Ovary (tissue), 9 donors: ENCODE results near the gene KLHL25. TPM values are rescaled to one million over a fixed set of nuclear protein-coding genes. Genes with fewer than 3 reads are reported as not detected.

Source experiments
- DNase-seq, 5 donors: peaks; one replicate each; pipeline ENCODE4 v3.0.0-alpha.2; 2019 to 2020
- H3K27ac ChIP-seq, 2 donors: fragments of 200-600 bp; one replicate each; pipeline versions ENCODE4 v1.5.1 to v1.8.0; 2019 to 2022
- H3K27me3 ChIP-seq: fragments of 200-600 bp; one replicate; pipeline ENCODE4 v1.8.0; 2022
- H3K36me3 ChIP-seq: fragments of 200-600 bp; sonication (generic); one replicate; pipeline ENCODE4 v1.5.1; 2019
- H3K4me1 ChIP-seq: one replicate; pipeline ENCODE4 v1.8.1; 2013; ENCODE audit warnings: mild to moderate bottlenecking, moderate library complexity; ENCODE audit not compliant: insufficient read depth
- H3K4me3 ChIP-seq: fragments of 200-600 bp; sonication (generic); one replicate; pipeline ENCODE4 v1.5.1; 2017
- H3K9me3 ChIP-seq, 2 donors: fragments of 200-600 bp in 1 of 2; sonication (generic) in 1 of 2; one replicate each; pipeline versions ENCODE4 v1.5.1 to v1.8.1; 2013 to 2019; ENCODE audit warnings: mild to moderate bottlenecking in 1 of 2, moderate library complexity in 1 of 2
- CTCF ChIP-seq, 3 donors: fragments of 450-650 bp in 2 of 3; fragments of 200-600 bp in 1 of 3; IDR thresholded peaks; one replicate each; pipeline versions ENCODE4 v1.5.1 to v1.8.0; 2016 to 2022; ENCODE audit warnings: antibody characterized with exemption in 3 of 3, mild to moderate bottlenecking in 1 of 3
- EP300 ChIP-seq: sonication (generic); formaldehyde crosslinking; IDR thresholded peaks from one replicate; pipeline ENCODE4 v1.6.1; 2017; ENCODE audit warnings: antibody characterized with exemption
- POLR2A ChIP-seq: fragments of 450-650 bp; IDR thresholded peaks from one replicate; pipeline ENCODE4 v1.6.1; 2017; ENCODE audit warnings: antibody characterized with exemption, mild to moderate bottlenecking, moderate library complexity
- WGBS, 3 donors: extraction: QIAGEN DNeasy Blood & Tissue Kit in 1 of 3; methylation state at CpG; one replicate each; pipeline versions ENCODE4 v1.1.5 to v1.1.7; 2013 to 2017; 5-methylcytosine and 5-hydroxymethylcytosine counted together
- intact Hi-C, 4 donors: fragments of 100-400 bp; cut with DNase I; formaldehyde crosslinking; loops; one replicate each; pipeline versions ENCODE4 v1.11.0 to v1.15.1; 2022 to 2023
- polyA plus RNA-seq, 2 donors: library from polyadenylated mRNA; stranded (reverse); fragments of 200-250 nt in 1 of 2; fragments of 350-450 nt in 1 of 2; fragmentation: Illumina TruSeq in 1 of 2; extraction: RNeasy Lipid Tissue Mini Kit (QIAGEN cat#74804) in 1 of 2; gene quantifications; one replicate each; pipeline ENCODE4 v1.2.3, GENCODE V29; 2013 to 2014
- total RNA-seq, 7 donors: library from RNA; depleted of rRNA in 2 of 7; stranded (reverse); fragments of >200 nt in 2 of 7; fragmentation: NEBNext Ultra II Directional in 3 of 7; extraction: Animal tissue kit (Norgen Biotek cat#: 25700) in 3 of 7; gene quantifications; one replicate each; pipeline versions ENCODE4 v1.1.0 to v1.2.4, GENCODE V29; 2016 to 2023
- donor health status: DM: no; HTN: no; CAD: no; lungs with moderate emphysema.
- donor health status: DM: no; HTN: no; CAD: no.
- donor health status: Bipolar disorder and iron deficiency.
- donor health status: DM: yes; HTN: yes; CAD: no.
- donor health status: DM: no; HTN: no; CAD: no.
- donor health status: DM: yes; HTN: yes; CAD: no.

Gene KLHL25
- total and polyA plus RNA-seq, 9 donors: 0.58 to 9.6 (median 5.8) TPM

GRCh38 chr15:85821545-85821944, 26.8 kb upstream of the KLHL25 start:
- Histone ChIP-seq H3K4me1 (no peaks in the 10 kb centered on the region), H3K27me3 (no peaks in the 10 kb centered on the region), H3K4me3 (no peak overlapping the region), H3K36me3 (no peaks in the 10 kb centered on the region), H3K9me3 (no peaks in the 10 kb centered on the region), H3K27ac (no peak overlapping the region)
- TF ChIP-seq POLR2A (no peak), CTCF (IDR thresholded peaks at IDR 0.05) (no peak), EP300 (no peak)
- no peak for DNase-seq
- intact Hi-C loops: no loop called here
- WGBS, 3 donors: 73 to 76% (median 75%) methylated on average over 6 of the region's 6 CpGs

DNA sequence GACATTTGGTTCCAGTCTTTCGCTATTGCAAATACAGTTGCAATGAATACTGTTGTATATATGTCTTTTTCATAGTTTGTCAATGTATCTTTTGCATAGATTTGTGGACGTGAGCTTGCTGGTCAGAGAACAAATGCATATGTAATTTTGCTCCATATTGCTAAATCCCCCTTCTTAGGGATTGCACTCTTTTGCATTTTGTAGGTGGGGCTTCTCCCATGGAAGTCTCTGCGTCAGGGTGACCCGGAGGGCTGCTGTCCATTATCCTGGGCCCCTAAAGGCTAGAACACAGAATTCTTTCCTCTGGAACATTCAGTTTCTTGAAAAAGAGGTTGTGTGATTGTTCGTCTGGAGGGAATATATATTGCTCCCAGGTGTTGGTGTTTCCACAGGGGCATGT, 25.2 kb upstream of the KLHL25 start:
- H3K27ac ChIP-seq: no peak overlapping the region
- H3K9me3 ChIP-seq: no peaks in the 10 kb centered on the region
- no peaks in the 10 kb centered on the region for H3K36me3 ChIP-seq
- intact Hi-C loops: no loop called here
- WGBS, 3 donors: 75 to 83% (median 83%) methylated on average over 5 of the region's 5 CpGs
- TF ChIP-seq CTCF (IDR thresholded peaks at IDR 0.05): no peak
- no peak for TF ChIP-seq EP300
- no peak for TF ChIP-seq POLR2A
- DNase-seq: no peak
- H3K4me3 ChIP-seq: no peak overlapping the region
- H3K27me3 ChIP-seq: no peaks in the 10 kb centered on the region
- H3K4me1 ChIP-seq: no peaks in the 10 kb centered on the region

GRCh38 chr15:85813234-85813633, 18.5 kb upstream of the KLHL25 start:
- DNase-seq: no peak
- H3K9me3 ChIP-seq: no peaks in the 10 kb centered on the region
- TF ChIP-seq EP300: no peak
- H3K4me3 ChIP-seq: no peak overlapping the region
- intact Hi-C loops: no loop called here
- H3K27me3 ChIP-seq: no peaks in the 10 kb centered on the region
- no peaks in the 10 kb centered on the region for H3K4me1 ChIP-seq
- H3K36me3 ChIP-seq: no peaks in the 10 kb centered on the region
- H3K27ac ChIP-seq: no peak overlapping the region

GRCh38 chr15:85810075-85810474, 15.3 kb upstream of the KLHL25 start:
- TF ChIP-seq EP300 (no peak), POLR2A (no peak), CTCF (IDR thresholded peaks at IDR 0.05) (no peak)
- H3K9me3 ChIP-seq: no peaks in the 10 kb centered on the region
- 69 to 76% (median 75%) methylated on average over 3 of the region's 3 CpGs for WGBS, 3 donors
- no peak for DNase-seq
- H3K27me3 ChIP-seq: no peaks in the 10 kb centered on the region
- H3K4me1 ChIP-seq: no peaks in the 10 kb centered on the region
- H3K27ac ChIP-seq: no peak overlapping the region
- intact Hi-C loops: no loop called here
- H3K4me3 ChIP-seq: no peak overlapping the region
- H3K36me3 ChIP-seq: no peaks in the 10 kb centered on the region

DNA sequence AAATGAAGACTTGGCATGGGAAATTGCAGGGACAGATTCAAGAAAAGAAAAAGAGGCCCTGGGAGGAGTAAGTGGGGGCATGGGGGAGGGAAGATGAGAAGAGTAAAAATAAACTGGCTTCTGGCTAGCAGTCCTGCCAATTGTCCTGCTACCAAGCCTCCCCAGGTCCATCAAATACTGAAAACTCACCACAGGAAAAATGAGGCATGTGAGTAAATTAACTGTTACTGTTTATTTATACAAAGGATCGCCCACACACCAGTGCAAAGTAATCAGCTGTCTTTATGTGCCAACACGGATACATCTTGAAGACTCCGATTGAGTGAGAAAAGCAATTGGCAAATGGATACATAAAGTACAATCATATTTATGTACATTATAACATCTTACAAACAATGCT, 10.7 kb upstream of the KLHL25 start:
- H3K9me3 ChIP-seq: no peaks in the 10 kb centered on the region
- H3K27ac ChIP-seq: no peak overlapping the region
- no peaks in the 10 kb centered on the region for H3K4me1 ChIP-seq
- H3K4me3 ChIP-seq: no peak overlapping the region
- no peaks in the 10 kb centered on the region for H3K36me3 ChIP-seq
- TF ChIP-seq POLR2A (no peak), EP300 (no peak), CTCF (IDR thresholded peaks at IDR 0.05) (no peak)
- H3K27me3 ChIP-seq: no peaks in the 10 kb centered on the region
- WGBS, 3 donors: 45 to 64% (median 56%) methylated on average over 3 of the region's 3 CpGs
- intact Hi-C loops: no loop called here
- no peak for DNase-seq
